GM19193 (cell line): ENCODE measurements around the gene MAL.

ENCODE experiments used
- POLR2A ChIP-seq: IDR thresholded peaks from 4 replicates; pipeline ENCODE4 v1.6.1; 2011; ENCODE audit not compliant: insufficient read depth, insufficient read length; ENCODE audit errors: extremely low read depth

The MAL gene

GRCh38 chr2:95032868-95033603 lies 7.5 kb downstream of the MAL start:
- no peak for TF ChIP-seq POLR2A

GRCh38 chr2:95034221-95034620 lies 8.7 kb downstream of the MAL start:
- no peak for TF ChIP-seq POLR2A

GRCh38 chr2:95034818-95035217 lies 9.3 kb downstream of the MAL start:
- no peak for TF ChIP-seq POLR2A

- TF ChIP-seq POLR2A, result no peak
Measured at GRCh38 chr2:95036596-95037383, 11.3 kb downstream of the MAL start.

GRCh38 chr2:95037384-95037839 lies 11.9 kb downstream of the MAL start:
- TF ChIP-seq POLR2A, result no peak

GRCh38 chr2:95038635-95039298 lies 13.3 kb downstream of the MAL start:
- no peak for TF ChIP-seq POLR2A

- no peak for TF ChIP-seq POLR2A
Measured at GRCh38 chr2:95039363-95039762, 13.9 kb downstream of the MAL start.

- TF ChIP-seq POLR2A, result no peak
Measured at GRCh38 chr2:95039978-95040377, 14.5 kb downstream of the MAL start.

- TF ChIP-seq POLR2A, result no peak
Measured at GRCh38 chr2:95040426-95040825, 14.9 kb downstream of the MAL start.

- no peak for TF ChIP-seq POLR2A
Measured at GRCh38 chr2:95041060-95041823, 15.7 kb downstream of the MAL start.

GRCh38 chr2:95041824-95042442 lies 16.4 kb downstream of the MAL start:
- no peak for TF ChIP-seq POLR2A

- no peak for TF ChIP-seq POLR2A
Measured at GRCh38 chr2:95042472-95043271, 17.2 kb downstream of the MAL start.

- no peak for TF ChIP-seq POLR2A
Measured at GRCh38 chr2:95043300-95044093, 18.0 kb downstream of the MAL start.

GRCh38 chr2:95044601-95045000 lies 19.1 kb downstream of the MAL start:
- no peak for TF ChIP-seq POLR2A
